HG02588 (cell line): Measurements from ENCODE around the gene MIB2.
"Not testable (repeated sequence)": the region's sequence is repeated elsewhere in the genome, so short reads cannot be mapped to it uniquely, and the experiment has no call there.

ENCODE experiments used
- ATAC-seq: cut with Tn5 transposase; IDR thresholded peaks from one replicate; pipeline ENCODE4 v1.9.1; 2021; ENCODE audit warnings: mild to moderate bottlenecking, moderate library complexity; ENCODE audit not compliant: unreplicated experiment

Gene MIB2

DNA sequence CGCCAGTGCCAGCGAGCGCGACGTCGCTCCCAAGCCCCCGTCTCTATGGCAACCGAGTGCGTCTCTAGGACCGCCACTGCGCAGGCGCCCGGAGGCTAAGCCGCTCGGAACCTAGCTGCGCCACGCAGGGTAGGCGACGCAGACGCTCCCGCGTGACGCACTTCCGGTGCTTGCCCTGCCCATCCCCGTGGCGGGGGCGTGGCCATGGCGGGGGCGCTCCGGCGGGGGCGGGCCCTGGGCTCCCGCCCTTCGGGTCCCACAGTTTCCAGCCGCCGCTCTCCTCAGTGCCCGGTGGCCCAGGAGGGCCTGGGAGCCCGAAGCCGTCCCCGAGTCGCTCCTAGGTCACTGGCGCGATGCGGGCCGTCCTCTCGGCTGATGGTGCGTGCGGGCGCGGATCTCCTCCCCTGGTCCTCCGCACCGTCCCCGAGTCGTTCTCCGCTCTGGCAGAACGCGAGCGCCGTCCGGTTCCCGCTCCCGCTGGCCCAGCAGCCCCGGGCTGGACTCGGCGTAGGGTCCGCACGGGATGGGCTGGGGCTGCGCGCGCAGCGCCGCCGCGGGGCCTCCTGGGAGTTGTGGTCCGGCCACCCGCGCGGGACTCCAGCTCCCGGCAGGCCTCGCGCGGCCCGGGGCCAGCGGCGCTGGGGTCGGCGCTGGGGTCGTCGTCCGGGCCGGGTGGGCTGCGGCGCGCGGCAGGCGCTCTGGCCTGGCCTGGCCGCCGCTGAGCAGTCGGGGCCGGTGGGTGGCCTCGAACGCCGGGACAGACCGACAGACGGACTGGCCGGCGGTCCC is at the start of gene MIB2:
Gene MIB2, plus strand, starts transcription at position 245 of the 789 bp plus-strand sequence. CDS start 7,953 bp downstream, outside the sequence.
- ATAC-seq = peak; percentile 81

- ATAC-seq = no peak
Observed at GRCh38 chr1:1567152-1567875, 48.0 kb upstream of the MIB2 start.

GRCh38 chr1:1567891-1568291 is 47.4 kb upstream of the MIB2 start:
- ATAC-seq = no peak

DNA sequence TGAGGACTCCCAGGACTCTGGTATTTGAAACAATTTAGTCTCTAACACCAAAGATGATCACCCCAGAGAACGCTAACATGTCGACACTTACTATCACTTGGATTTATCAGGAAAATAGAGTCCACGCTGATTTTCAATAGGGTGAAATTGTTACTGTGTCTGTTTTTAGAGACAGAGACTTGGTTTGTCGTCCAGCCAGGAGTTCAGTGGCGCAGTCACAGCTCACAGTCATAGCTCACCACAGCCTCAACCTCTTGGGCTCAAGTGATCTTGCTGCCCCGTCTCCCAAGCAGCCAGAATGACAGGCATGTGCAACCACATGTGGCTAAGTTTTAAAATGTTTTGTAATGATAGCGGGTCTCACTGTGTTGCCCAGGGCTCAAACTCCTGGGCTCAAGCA is 46.0 kb upstream of the MIB2 start:
- ATAC-seq = no peak

DNA sequence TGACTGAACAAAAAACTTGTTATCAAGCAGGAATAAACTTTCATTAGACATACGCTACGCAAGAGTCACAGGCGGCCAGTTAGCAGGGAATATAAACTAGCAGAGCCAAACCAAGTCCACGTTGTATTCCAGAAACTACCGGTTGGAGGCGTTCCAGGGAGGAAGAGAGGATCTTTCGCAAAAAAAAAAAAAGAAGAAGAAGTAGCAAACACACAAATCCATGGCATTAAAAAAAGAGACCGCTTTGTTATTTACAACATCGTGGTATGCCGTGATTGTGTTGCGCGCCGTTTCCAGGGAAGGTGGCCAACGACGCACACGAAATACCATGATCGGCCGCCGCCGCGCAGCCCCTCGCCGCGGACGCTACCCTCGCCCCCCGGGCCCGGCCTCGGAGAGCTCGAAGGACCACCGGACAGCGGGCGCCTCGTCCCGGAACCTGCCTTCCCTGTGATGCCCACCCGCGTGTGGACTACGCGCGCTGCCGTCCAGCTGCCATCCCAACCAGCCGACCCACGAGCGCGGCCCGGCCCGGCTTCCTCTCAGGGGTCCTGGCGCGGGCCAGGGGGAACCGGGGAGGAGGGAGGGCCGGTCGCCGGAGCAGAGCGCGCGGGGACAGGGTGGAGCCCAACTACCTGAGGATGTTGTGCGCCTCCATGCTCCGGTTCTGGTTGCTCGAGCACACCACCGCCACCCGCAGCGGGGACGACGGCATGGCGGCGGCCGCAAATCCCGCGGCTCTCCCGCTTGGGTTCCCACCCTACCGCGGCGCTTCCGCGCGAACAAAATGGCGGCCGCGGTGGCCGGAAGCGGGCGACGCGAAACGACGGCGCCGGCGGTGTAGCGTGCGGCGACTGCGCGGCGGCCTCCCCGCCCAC is 41.2 kb upstream of the MIB2 start:
- peak; percentile 67 for ATAC-seq

- ATAC-seq = peak; percentile 76
Observed at GRCh38 chr1:1574721-1575537, 40.4 kb upstream of the MIB2 start, which contains the start of gene SSU72. Gene SSU72, minus strand, starts transcription at chr1:1574863. Its CDS starts 306 bp downstream, at chr1:1574557.

DNA sequence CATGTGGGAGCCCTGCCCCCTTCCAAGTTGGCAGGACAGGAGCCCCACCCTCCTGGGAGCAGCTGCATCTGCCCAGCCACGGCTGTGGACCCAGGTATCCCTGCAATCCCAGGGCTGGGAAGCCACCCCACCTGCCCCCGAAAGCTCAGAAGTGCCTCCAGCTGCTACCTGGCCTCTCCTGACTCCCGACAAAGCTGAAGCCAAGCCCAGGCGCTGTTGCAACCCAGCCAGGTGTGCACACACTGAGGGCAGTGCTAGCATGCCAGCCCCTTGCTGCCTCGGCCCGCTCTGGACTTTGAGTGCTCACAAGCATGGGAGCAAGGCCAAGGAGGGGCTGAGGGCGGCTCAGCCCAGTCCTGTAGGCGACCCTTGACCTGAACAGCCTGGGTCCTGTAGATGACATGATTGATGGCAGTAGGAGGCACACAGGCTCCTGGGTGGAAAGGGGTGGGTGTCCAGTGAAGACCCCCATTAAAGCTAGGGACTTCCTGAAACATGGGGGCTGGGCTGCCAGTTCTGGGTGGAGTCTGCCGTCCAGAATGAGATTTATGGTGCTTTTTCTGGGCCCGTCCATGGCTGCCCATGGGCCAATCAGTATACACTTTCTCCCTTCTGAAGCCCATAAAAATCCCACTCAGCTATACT is 37.8 kb upstream of the MIB2 start:
- ATAC-seq = no peak

GRCh38 chr1:1578371-1578940 is 36.8 kb upstream of the MIB2 start:
- ATAC-seq = no peak

DNA sequence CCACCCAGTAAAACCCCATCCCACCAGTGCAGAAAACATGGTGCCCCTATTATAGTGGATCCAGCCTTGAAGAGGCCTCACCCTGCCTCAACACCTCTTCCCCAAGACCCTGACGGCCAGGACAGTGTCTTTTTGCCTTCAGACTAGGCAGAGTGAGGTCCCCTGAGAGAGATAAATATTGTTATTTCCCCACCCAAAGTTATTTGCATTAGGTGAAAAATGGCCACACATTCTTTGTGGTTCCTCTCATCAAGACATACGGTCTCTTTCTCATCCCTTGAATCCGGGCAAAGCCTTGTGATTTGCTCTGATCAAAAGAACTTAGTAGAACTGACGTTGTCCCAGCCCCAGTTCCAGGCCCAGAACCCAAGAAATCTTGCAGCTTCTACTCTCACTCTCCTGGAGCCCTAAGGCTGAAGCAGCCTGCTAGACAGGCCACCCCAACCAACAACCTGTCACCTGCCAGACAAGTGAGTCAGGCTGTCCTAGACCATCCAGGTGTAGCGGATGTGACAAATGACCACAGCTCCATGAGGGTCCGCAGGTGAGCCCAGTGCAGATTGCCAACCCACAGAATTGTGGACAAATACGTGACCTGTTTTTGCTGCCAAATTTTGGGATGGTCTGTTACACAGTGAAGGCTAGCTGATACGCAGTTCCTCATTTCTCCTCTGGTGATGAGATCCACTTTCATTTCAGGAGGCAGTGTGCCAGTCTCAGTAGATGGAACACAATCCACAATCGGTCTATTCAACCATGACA is 32.5 kb upstream of the MIB2 start:
- ATAC-seq = no peak

DNA sequence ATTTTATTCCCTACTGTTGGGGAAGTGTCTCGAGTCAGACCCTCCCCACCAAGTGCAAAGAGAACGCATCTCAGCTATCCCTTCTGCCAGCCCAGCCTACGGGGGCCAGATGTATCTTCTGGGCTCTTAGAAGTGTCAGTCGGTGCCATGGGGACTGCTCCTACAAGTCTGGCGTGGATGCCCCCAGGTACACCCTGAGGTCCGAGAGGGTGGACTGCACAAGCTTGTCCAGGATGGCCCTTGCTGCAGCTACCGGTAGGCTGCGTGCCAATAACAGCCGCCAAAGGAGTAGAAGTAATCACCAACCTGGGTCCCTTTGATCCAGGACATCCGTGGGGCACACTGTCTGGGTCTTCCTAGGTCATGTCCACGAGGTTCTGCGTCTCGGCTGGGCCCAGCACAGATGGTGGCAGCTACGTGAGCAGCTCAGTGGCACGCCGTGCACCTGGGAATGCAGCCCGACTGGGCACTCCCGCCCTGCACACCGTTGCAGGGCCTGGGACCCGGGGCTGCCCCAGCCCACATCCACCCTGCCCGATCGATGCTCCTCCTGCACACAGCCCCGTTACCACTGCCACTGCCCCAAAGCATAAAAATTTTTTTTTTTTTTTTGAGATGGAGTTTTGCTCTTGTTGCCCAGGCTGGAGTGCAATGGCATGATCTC is 31.8 kb upstream of the MIB2 start:
- no peak for ATAC-seq

GRCh38 chr1:1591452-1591851 is 23.8 kb upstream of the MIB2 start:
- no peak for ATAC-seq

GRCh38 chr1:1593834-1594601 is 21.3 kb upstream of the MIB2 start:
- no peak for ATAC-seq

- ATAC-seq = no peak
Observed at GRCh38 chr1:1594602-1595260, 20.6 kb upstream of the MIB2 start.

- ATAC-seq = not testable (repeated sequence)
Observed at GRCh38 chr1:1595341-1595740, 20.0 kb upstream of the MIB2 start.

DNA sequence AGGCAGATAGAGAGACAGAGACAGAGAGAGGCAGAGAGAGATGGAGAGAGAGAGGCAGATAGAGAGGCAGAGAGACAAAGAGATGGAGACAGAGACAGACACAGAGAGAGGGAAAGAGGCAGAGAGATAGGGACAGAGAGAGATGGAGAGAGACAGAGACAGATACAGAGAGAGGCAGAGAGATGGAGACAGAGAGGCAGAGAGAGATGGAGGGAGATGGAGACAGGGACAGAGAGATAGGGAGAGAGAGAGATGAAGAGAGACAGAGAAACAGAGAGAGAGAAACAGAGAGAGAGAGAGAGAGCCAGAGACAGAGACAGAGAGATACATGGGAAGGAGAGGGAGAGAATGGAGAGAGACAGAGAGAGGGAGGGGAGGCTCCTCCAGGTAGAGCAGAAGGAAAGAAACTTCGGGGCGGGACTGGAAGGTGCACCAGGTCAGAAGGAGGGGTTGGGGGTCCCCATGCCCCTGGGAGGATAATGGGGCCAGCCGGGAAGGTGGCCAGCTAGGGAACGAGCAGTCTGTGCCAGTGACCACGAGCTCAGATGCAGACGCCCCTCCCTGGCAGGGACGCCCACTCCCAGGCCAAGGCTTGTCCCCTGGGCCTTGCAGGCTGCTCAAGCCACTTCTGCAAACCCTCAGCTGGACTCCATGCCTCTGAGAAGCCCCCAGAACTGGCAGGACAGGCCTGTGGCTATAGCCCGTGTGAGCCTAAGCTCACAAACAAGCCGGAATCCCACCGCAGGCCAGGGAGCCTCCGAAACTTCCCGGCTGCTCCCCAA is 18.6 kb upstream of the MIB2 start:
- ATAC-seq = no peak

- ATAC-seq = no peak
Observed at GRCh38 chr1:1597275-1597930, 17.9 kb upstream of the MIB2 start.
